HG03571 (cell line): ENCODE results near the gene FAM120C.

ENCODE experiments used
- ATAC-seq: cut with Tn5 transposase; IDR thresholded peaks from one replicate; pipeline ENCODE4 v1.9.1; 2021; ENCODE audit not compliant: unreplicated experiment

FAM120C gene

DNA sequence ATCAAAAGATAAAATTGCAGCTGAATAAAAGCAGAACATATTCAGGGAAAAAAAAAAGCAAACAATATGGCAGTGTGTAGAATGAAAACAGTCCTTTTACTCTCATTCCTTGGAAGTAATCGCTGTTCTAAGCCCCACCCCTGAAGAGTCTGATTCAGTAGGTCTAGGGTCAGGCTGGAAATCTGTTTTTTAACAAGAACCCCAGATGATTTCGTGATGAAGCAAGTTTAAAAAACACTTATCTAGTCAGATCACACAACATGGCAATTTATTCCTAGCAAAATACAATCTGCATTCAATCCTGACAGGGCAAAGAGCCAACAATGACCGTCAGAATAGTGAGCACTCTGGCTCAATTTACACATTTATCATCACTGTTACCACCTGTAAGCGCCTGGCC lies 16.1 kb downstream of the FAM120C start:
- no peak for ATAC-seq

DNA sequence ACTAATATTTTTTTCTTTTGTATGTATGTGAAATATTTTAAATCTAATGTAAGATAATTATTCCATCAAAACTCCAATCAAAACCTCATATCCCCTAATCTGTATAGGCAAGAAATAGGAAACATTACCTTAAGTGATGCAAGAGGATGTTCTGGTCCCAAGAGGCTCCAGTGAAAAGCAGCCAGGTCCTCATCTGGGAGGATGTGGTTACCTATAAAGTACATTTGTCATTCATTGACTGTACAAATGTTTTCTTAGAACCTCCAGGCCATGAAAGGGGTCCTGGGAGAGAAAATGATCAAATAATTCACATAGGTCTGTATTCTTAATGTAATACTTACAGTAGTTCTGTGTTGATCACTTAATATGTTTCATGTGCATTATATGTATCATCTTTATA lies 25.5 kb downstream of the FAM120C start:
- no peak for ATAC-seq

DNA sequence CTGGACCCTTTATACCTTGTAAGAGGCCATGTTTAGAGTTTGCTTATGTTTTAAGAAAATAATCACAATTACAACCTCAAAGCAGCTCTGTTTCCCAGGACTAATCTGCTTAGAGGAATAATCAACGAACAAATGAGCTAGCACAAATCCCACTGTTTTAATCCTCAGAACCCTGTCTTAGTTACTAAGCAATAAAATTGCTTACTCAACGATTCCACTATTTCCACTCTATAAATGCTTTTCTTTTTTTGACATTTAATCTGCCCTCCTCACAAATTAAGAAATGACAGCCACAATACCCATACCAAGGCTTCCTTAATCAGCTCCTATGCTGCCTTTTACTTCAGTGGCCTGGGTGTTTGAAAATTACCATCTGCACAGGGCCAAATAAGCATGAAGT lies 48.8 kb downstream of the FAM120C start:
- no peak for ATAC-seq

DNA sequence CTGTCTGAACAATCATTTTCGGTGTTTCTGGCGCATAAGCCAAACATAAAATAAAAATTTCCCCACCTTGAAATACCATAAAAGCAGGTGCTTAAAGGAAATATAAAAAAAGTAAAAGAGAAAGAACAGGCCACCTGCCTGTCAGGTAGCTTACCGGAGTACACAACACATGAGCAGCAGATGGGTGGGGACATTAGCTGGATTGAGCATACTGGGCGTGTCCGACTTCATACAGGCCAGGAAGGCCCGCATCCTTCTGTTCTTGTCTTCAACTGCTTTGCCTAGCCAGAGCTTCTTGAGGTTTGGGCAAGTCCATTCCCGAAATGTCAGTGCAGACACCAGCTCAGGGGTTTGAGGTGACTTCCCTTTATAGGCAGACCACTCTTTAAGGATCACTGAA lies 66.7 kb downstream of the FAM120C start:
- no peak for ATAC-seq

DNA sequence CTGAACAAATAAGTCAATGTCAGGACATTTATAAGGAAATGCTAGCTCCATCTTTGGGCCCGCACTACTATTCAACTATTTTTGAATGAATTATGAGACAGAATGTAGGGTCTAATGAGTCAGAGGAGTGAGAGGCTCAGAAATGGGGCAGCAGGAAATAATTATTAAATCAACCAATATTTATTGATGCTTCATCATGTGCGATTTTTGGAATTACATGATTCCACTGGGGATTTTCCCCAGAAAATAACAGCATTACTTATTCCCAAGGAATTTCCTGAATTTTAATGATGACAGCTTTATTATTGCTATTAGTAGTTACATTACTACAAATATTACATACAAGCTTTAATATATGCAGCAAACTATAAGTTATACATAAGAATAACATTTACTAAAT lies 89.5 kb downstream of the FAM120C start:
- ATAC-seq, result no peak

DNA sequence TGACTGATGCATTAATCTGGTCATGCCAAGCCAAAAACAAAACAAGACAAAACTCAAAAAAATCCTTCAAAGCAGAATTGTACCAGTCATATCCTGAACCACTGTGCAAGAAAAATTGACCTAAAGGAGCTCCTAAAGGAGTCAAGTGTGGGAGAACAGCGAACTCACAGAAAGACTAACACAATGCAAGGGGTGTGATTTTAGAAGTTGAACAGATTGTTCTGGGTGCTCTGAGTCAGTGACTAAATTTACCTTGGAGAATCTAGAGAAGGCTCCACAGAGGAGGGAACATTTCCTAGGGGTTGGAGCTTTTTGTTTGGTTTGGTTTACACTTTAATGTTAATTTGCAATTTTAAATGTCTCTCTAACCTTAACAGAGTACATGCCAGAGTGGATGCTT lies 89.9 kb downstream of the FAM120C start:
- no peak for ATAC-seq

DNA sequence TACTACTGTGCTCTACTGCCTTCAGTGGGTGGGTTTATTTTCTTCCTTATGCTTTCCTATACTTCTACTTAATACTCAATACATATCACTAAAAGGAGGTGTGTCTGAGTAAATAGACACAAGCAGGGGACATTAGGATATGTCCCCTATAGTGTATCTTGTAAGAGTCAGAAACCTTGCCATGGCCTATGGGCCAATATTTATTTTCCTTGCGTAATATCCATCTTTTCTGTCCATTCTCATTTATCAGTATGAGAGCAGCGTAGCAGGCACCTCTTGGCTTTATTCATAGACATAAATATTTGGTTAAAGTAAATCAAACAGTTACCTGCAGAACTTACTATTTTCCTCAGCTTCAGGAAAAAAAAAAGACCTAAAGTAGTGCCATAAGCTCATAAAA lies 92.2 kb downstream of the FAM120C start:
- ATAC-seq, result no peak

DNA sequence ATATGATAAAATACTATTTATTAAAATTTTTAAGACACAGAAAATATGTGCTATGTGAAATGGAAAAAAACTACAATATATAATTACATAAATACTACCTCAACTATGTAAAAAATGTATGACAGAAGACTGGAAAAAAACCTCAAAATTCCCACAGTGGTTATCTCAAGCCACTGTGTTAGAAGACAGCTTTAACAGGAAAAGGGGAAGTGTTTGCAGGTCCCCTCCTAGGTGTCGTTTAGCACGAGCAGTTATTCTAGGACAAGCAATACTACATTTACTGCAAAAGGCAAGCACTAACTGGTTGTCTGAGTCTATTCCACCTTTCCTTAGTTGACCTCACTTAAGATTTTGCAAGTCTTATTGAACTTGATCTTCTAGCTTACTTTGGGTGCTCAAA lies 93.9 kb downstream of the FAM120C start:
- no peak for ATAC-seq

DNA sequence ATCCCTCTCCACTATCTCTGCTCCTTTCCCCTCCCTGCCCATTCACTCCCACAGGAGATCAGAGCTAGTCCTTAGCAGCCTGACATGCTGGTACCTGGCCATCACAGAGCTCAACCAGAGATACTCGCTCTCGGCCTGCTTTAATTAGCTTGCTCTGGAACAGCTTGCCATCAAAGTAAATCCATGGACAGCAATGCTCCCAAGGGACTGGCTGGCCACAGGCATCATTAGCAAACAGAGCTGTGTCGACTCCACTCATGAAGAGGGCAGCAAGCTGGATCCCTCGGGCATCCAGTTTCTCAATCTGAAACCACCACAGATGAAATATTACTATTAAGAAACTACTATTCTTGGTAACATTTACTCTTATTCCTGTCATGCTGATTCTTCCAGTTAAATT lies 95.4 kb downstream of the FAM120C start:
- ATAC-seq, result no peak

DNA sequence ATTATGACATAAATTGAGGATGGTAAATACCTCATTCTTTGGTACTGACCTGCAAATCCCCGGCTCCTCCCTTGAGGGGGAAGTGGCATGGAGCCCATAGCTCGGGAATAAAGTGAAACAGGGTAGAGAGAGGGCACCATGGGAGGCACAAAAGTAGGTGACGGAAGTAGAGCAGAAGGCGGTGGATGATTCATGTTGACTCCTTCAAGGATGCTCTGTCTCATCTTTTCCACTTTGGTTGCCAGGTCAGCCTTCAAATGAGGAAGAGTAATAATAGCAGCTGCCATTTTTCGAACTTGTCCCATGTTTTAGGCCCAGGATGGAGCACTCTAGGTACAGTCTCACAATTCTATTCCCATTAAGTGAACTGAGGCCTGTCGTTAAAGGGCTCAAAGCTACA lies 97.4 kb downstream of the FAM120C start:
- no peak for ATAC-seq

DNA sequence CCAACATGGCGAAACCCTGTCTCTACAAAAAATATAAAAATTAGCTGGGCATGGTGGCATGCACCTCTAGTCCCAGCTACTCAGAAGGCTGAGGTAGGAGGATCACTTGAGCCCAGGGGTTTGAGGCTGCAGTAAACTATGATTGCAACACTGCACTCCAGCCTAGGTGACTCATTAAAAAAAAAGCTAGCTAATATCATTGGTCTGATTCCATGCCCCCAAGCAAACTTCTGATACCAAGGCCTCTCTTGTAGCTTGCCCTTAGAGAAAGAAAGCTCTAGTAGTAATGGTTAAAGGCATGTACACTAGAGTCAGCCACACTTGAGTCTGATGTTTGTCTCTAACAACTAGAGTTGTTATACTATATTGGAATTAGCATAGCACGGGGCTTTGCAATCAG lies 106.2 kb downstream of the FAM120C start:
- ATAC-seq, result no peak

DNA sequence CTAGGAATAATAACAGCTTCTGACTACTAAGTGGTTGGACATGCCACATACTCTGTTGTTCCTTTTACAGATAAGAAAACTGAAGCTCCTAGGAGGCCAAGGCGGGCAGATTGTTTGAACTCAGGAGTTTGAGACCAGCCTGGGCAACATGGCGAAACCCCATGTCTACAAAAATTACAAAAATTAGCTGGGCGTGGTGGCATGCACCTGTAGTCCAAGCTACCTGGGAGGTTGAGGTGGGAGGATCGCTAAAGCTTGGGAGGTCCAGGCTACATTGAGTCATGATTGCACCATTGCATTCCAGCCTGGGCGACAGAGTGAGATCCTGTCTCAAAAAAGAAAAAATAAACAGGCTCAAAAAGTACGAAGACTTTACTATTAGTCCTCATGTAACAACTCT lies 108.2 kb downstream of the FAM120C start:
- no peak for ATAC-seq

DNA sequence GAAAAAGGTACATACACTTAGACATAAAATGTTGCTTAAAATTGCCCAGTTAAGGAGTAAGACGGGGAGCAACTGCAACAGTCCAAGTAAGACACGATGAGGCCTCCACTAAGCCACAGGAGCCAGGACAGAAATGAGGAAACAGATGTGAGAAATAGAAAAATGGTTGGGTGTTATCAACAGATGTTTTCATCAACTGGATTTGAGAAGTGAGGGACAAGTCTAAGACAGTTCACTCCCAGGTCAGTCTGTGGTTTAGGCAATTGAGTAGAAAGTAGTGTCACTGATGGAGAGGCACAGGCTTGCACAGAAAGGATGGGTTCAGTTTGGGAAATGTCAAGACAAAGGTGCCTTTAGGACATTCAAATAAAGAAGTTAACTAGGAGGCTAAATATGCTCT lies 115.3 kb downstream of the FAM120C start:
- ATAC-seq, result no peak

DNA sequence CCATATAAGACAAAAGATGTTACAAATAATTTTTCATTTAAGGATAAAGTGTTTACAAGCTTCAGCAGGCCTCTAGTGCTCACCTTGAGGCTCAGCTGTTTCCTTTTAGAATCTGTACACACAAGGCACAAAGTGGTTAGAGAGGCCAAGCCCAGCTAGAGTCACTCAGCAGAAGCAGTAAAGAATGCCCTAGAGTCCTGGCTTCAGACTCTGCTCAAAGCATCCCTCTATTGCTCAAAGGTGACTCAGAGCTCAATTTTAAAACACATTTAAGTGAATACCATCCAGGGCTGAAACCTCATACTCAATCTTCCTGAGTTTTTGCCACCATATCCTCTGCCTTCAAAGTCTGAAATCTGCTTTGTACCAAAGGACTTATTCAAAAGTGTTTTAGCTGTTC lies 116.2 kb downstream of the FAM120C start:
- no peak for ATAC-seq

DNA sequence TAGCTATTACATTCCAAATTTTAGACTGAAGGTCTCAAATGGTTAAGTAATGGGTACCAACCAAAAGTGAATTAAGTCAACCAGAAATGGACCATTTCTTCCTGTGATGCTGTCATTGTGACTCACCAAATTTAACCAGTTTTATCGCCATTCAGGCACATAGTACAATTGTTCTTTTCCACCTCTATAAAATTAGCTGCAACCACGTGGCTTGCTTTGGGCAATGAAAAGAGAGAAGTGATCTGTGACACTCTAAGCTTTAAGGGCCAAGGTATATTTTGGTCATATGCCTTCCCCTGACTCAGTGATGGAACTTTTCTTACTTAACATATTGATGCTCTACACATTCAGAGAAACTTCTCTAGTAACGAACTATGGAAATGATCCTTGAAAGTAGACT lies 118.5 kb downstream of the FAM120C start:
- no peak for ATAC-seq

DNA sequence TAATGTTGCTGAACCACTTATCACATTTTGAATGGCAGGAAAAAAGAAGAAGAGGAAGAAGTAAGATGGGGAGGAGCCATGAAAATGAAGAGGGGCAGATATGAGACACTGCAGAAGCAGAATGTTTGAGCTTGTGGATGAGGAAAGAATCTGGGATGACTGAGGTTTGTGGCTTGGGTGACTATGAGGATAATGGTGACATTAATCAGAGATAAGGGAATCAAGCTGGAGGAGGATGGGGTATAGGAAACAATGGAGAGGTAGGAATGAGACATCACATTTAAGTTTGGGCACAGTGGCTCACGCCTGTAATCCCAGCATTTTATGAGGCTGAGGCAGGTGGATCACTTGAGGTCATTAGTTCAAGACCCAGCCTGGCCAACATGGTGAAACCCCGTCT lies 119.7 kb downstream of the FAM120C start:
- ATAC-seq, result no peak

DNA sequence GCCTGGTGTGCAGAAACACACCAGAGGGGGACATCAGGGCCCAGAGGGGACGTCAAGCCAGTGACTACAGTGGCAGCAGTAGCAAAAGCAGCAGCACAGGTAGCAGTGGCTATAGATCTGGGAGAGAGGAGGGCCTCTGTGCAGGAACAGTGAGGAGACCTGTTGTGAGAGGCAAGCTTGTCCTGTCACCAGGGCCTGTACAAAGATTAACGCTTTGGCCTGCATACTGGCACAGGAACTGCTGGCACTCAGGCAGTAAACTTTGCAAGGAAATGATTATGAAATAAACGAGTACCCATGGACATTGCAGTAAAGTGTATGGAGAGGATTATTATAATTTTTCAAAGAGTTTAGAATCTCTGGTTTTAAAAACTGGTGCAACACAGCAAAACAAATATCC lies 133.3 kb downstream of the FAM120C start:
- ATAC-seq, result no peak

DNA sequence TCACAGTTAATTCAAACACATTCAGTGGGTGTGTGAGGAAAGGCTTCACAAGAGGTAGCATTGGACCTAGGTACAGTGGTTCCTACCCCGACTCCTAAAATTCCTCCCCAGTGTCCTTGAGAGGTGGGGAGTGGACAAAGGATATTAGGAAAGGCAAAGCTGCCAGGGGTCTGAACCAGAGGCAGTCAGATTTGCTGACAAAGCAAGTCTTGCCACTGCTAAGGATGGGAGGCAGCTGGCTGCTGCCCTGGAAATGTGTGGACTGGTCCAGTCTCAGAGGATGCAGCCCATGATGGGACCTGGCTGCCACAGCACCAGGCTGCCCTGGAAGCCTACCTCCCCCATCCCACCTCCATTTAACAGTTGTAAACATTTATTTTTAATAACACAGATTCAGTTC lies 134.6 kb downstream of the FAM120C start:
- ATAC-seq, result no peak

DNA sequence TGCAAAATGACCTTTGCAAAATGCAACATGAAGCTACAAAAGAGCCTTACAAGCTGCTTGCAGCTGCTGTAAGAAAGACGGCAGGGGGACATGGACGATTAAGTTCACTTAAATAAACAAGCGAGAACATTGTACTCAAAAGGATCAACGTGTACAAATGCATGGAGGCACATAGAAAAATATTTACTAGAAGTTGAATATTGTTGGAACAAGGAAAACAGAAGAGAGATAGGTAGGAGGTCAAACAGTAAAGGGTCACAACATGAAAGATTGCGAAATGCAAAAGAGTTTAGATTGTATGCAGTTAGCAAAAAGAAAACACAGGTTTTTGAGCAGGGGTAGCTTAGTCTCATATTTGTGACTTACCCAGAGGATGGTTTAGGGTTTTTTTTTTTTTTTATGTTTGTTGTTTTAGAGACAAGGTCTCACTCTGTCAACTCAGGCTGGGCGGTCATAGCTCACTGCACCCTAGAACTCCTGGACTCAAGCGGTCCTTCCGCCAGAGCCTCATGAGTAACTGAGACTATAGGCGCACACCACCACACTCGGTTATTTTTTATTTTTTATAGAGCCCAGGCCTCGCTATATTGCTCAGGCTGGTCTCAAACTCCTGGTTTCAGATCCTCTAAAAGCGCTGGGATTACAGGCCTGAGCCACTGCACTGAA lies 137.4 kb downstream of the FAM120C start:
- ATAC-seq, result no peak

DNA sequence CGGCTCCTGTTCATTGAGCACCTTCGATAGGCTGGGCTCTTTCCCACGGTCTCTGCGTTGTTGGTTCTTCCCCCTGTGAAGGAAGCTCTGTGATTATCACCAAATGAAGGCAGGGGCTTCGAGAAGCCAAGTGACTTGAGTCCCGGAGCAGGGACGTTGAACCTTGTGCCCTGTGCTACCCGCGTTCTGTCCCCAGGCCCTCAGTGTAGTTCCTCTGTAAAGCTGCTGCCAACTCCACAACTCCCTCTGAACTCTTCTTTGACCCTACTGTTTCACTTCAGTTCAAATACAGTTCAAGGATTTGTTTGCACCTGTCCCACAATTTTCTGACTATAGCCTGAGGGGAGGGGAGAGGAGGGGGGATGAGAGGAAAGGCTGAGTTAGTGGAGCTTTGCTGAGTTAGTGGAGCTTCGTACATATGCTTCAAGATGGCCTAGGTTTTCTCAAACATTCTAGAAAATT lies 138.1 kb downstream of the FAM120C start:
- no peak for ATAC-seq

DNA sequence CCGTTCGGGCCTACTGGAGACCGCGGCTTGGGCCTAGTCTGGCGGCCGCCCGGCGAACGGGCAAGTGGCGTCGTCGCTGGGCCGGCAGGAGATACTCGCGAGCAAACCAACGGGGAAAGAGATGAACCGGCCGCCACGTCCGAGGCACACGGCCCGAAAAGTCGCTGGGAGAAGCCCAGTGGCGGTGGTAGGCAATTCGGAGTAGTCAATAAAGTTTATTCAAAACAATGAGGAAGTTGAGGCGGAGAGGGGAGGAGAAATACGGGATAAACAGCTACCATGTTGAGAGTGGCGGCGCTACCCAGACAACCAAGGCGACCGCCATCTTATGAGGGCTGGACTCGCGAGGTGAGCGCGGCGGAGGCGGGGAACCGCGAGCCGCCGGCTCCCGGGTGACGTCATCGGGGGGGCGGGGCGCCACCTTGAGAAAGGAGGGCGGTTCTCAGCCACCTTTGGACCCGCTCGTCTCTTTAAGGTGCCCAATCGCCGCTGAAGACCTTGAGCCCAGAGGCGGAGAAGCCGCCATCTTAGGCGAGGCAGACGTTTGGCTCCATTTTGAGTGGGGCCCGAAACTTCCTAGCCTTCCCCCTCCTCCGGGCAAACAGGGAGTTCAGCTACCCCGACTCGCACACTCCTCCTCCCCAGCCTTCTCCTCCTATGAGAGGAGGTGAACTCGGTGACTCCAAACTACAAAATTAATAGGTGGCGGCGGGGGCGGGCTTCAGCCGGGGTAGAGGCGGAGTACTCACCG lies 138.8 kb downstream of the FAM120C start, which contains the start of gene PHF8:
Gene PHF8, minus strand, starts transcription at position 348 of the 751 bp plus-strand sequence. CDS start 1,745 bp downstream, outside the sequence.
- ATAC-seq, result peak; percentile 83

DNA sequence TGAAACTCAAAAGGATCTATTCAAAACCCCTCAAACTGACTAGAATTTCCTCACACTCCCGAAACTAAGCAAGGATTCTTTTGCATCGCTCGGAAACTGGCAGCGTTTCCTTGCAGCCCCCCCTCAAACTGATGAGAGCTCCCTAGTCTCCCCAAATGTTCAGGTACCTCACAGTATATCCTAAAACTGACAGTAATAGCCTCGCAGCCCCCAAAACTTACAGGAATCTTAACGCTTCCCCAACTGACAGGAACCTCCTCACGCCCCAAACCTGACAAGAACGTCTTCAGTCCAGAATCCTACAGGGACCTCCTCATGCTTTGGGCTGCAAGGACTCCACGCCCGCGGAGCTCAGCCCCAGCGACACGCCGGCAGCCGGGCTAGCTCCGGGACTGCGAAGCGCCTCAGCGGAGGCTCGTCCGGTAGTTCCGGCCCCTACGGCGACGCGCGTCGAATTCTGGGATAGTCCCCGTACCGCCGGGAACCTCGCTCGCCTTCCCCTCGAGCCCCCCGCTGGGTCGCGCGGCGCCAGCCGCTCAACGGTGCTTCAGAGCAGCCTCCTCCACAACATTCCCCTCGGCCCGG lies 139.4 kb downstream of the FAM120C start:
- ATAC-seq, result peak; percentile 15
